GM21529 (cell line): ENCODE measurements around the gene CORO7.
"Not testable (repeated sequence)": the region's sequence is repeated elsewhere in the genome, so short reads cannot be mapped to it uniquely, and the experiment has no call there.

Source experiments
- ATAC-seq: cut with Tn5 transposase; IDR thresholded peaks from one replicate; pipeline ENCODE4 v1.9.1; 2021; ENCODE audit not compliant: unreplicated experiment

CORO7 gene

DNA sequence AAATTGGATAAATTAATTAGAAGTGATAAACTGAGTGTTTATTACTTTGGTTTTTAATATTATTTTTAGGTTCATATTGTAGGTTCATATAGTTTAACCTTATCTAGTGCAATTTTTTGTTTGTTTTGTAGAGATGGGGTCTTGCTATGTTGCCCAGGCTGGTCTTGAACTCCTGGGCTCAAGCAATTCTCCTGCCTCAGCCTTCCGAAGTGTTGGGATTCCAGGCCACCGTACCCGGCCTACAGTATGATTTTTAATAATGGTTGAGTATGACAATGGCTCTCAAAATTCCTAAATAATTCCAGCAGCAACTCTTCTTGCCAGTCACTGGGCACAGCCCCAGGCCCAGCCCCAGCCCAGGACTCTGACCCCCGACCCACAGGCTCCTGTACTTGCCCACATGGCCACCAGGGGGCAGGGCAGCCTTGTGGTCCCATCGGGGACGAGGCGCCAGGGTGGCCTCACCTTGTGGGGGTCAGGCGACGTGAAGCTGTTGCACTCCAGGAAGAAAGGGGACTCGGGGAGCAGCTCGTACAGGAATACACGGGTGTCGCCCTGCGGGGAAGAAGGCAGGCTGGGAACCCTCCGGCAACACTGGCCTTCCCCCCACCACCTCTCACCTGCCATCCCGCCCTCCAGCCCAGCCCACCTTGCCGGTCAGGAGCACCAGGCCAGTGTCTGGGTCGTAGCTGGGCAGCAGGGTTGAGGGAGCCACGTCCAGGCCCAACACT lies 57.4 kb downstream of the CORO7 start:
- ATAC-seq = no peak

DNA sequence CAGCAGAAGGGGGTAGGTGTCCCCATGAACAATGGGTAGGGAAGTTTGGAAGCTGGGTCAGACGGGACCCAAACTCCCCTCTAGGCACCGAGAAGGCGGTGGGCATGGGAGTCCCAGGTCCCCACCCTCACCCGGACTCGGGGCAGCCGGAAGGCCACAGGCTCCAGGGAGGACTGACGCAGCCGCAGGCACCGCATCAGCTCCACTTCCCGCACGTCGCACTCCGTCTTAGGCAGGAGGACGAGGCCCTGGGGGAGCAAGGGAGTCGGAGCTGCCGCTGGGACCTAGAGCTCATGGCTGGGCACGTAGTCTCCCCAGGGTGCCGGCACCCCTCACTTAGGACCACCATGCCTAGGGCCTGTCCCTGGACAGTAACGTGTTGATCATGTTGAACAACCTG lies 58.2 kb downstream of the CORO7 start:
- ATAC-seq = no peak

DNA sequence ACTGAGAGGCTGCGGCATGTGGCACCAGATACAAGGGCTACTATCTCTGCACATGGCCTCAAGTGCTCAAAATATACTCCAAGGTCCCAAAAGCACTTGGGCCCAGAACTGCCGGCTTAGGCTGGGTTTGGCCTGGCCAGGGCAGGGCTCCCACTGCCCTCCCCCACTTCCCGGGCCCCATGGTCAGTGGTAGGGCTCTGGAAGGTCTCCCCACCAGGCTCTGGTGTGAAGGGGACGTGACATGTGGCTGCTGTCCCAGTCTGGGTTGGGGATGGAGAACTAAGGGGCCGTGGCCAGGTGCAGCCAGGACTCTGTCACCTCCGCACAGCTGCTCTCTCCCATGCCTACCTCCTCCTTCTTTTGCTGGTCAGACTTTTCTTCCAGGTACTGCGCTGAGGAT lies 59.6 kb downstream of the CORO7 start:
- no peak for ATAC-seq

- no peak for ATAC-seq
These were observed 61.6 kb downstream of the CORO7 start for GRCh38 chr16:4354512-4355409.

DNA sequence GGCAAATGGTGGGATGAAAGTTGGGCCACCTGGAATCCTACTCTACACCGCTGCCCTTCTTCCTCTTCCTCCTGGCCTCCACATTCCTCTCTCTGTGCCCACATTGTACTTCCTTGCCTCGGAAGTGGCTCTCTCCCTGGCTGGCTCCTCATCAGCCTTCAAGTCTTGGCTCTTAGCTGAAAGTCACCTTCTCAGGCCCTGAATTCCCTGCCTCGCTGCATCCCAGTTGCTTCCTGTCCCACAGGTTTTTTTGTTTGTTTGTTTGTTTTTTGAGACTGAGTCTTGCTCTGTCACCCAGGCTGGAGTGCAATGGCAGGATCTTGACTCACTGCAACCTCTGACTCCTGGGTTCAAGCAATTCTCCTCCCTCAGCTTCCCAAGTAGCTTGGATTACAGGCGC lies 62.7 kb downstream of the CORO7 start:
- no peak for ATAC-seq

- ATAC-seq = no peak
These were observed 63.6 kb downstream of the CORO7 start for GRCh38 chr16:4352843-4353242.

- no peak for ATAC-seq
These were observed 64.5 kb downstream of the CORO7 start for GRCh38 chr16:4351880-4352279.

DNA sequence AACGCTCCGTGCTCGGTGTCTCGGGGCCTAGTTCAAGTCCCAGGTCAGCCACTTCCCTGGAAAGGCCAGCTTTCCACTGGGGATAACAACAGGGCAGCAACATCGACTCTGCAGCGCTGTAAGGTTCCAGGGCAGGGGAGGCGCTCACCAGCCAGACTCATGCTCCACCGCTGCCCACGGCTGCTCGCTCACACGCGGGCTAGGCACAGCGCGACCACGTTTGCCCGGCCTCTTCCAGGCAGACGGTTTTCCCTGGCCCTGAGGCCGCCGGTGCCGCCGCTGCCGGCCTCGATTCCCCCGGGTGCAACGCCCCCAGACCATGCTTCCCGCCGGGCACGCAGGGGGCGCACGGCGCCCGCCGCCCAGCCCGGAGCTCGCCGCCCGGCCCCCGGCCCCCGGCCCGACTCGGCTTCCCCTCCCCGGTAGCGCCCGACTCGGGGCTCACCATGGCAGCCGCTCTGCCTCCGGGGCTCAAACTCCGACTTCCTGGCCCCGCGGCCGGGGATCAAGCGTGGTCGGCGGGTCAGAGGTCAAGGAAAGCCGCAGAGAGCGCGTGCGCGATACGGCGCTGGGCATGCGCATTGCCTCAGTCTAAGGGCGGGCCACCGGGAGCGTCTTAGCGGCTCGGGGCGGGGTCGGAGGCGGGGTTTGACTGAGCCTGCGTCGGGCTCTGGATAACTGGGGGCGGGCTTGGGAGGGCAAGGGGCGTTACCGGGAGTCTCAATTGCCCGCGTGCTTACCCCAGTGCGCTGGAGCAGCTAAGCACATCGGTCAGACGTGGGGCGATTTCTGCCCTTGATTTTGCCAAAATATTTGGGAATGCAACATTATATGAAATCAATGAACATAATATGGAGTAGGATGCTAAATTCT lies 65.4 kb downstream of the CORO7 start, which contains the start of gene PAM16:
Gene PAM16, minus strand, starts transcription at position 535 of the 873 bp plus-strand sequence. Its CDS starts 87 bp downstream, at position 448.
- ATAC-seq = peak; percentile 88

DNA sequence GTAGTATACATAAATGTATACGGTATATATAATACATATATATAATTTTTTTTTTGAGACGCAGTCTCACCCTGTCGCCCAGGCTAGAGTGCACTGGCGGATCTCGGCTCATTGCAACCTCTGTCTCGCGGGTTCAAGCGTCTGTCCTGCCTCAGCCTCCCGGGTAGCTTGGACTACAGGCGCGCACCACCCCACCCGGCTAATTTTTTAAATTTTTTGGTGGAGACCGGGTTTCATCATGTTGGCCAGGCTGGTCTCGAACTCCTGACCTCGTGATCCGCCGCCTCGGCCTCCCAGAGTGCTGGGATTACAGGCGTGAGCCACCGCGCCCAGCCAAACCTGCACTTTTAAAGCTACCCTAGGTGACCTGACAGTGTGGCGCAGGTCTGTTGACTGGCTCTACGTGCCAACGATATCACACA lies 66.0 kb downstream of the CORO7 start:
- no peak for ATAC-seq

DNA sequence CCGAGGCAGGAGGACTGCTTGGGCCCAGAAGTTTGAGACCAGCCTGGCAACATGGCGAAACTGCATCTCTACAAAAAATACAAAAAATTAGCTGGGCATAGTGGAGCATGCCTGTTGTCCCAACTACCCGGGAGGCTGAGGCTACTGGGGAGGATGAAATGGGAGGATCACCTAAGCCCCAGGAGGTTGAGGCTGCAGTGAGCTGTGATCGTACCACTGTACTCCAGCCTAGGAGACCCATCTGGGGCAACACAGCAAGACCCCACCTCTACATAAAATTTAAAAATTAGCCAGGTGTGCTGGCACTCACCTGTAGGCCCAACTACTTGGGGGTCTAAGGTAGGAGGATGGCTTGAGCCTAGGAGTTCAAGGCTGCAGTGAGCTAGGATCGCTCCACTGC lies 67.1 kb downstream of the CORO7 start:
- no peak for ATAC-seq

DNA sequence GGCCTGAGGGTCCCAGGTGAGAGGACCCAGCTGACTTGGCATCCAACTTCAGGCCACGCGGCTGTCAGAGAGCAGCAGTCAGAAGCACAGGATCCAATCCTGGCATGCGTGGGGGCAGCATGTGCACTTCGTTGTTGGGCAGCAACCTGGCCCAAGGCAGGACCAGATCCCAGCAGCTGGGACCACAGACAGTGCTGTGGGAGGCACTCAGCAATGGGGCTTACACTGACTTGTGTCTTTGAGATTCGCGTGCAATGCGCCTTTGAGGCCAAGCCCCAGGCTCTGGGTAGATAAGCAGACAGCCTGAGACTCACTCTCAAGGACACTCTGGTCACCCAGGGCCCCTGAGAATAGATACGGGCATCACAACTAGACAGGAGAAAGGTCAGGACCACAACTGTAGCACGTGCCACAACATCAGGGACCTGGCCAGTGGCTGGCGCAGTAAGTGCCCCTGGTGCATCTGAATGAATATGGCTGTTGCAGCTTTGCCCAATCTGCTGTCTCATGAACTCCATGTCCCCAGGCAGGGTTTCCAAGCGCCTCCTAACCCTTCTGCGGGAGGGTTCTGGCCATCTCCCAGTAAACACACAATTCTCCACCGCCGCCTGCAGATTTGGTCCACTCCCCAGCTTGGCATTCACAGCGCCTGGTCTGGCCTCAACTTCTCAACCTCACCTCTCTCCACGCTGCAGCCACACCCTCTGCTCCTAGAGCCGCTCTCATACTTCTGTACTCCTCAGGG lies 68.5 kb downstream of the CORO7 start:
- ATAC-seq = no peak

DNA sequence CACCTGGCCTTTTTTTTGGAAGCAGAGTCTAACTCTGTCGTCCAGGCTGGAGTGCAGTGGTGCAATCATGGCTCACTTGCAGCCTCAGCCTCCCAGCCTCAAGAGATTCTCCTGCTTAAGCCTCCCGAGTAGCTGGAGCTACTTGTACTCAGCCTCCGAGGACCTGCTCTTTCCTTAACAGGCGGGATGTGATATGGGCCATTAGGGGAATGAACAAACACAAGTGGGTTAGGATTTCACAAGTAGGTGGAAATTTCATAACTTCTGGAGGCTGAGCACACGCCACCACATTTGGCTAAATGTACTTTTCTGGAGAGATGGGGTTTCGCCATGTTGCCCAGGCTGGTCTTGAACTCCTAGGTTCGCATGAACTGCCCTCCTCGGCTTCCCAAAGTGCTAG lies 69.4 kb downstream of the CORO7 start:
- no peak for ATAC-seq

DNA sequence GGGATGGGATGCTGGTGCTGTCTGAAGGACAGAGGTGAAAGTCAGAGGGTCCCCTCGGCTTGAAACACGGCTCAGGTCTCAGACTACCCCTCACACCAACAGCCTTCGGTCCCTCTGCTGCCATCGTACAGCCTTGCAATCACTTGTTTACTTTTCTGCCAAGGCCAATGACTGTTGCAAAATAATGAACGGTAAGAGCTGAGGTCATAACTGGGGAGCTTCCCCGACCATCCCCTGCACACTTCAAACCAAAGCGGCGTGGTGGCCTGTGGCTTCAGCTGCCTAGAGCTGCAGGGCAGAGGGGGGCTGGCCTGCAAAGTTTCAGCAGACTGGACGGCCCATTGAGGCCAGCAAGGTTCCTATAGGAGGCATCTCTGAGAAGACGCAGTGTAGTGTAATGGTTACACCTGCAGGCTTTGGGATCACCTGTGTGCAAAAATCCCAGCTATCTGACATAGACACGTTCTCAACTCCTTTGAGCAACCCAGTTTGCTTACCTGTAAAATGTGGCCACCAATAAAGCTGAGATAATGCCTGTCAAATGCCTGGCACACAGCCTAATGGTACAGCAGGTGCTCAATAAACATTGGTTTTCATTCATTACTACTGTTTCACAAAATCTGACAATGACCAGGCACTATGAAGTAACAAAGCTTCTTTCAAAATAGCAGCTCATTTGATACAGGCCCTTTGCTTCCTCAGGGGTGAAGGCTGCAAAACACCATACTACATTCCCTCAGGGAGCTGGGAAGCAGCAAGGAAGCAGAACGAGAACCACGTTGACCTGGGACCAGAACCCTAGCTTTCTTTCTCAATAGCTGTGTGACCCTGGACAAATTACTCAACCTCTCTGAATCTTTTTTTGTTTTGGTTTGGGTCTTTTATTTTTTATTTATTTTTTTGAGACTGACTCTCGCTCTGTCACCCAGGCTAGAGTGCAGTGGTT lies 70.3 kb downstream of the CORO7 start:
- ATAC-seq = no peak

DNA sequence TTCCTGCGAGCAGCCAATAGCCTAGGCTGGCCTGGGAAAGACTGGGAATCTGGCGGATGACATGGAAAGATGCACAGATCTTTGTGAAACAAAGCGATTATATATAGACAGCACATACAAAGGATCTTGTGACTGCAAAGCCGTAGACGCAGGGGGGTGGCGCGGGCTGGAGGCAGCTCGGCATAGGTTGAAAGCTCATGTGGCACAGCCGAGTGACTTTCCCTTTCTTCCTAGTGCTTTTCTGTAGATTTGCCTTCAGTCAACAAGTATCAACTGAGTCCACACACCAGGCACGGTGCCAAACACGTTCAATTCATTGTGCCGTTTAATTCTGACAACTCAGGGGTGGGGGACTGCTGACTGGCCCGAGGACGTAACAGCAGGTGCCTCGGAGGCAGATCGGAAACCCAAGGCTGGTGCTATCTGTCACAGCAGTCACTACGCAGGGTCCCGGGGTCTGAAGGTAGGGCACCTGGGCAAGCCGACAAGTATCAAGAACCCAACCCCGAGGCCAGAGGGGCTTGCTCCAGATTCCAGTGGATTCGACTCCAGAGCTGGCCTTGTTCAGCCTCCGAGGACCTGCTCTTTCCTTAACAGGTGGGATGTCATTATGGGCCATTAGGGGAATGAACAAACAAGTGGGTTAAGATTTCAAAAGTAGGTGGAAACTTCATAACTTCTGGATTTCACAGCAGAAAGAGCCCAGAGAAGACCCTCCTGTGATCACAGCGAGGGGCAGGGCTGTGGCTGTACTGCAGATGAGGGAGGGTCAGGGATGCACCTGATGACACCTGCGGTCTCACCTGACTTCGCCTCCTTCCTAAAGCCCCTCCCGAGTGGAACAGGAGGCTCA lies 71.2 kb downstream of the CORO7 start:
- no peak for ATAC-seq

DNA sequence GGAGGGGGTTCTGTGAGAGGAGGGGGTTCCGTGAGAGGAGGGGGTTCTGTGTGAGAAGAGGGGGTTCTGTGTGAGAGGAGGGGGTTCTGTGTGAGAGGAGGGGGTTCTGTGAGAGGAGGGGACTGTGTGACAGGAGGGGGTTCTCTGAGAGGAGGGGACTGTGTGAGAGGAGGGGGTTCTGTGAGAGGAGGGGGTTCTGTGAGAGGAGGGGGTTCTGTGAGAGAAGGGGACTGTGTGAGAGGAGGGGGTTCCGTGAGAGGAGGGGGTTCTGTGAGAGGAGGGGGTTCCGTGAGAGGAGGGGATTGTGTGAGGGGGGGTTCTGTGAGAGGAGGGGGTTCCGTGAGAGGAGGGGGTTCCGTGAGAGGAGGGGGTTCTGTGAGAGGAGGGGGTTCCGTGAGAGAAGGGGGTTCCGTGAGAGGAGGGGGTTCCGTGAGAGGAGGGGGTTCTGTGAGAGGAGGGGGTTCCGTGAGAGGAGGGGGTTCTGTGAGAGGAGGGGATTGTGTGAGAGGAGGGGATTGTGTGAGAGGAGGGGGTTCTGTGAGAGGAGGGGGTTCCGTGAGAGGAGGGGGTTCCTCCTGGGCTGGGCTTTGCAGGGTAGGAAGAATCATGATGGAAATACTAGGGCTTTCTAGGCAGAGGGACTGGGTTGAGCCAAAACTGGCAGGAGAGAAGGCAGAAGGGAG lies 72.0 kb downstream of the CORO7 start:
- ATAC-seq = not testable (repeated sequence)

GRCh38 chr16:4342866-4343744 lies 73.3 kb downstream of the CORO7 start:
- ATAC-seq = no peak

GRCh38 chr16:4341250-4341649 lies 75.1 kb downstream of the CORO7 start:
- no peak for ATAC-seq
